SK-N-SH treated with all-trans-retinoic acid at 6 μM for 48 hours (cell line): ENCODE measurements around the gene CCL25.
"Not testable (repeated sequence)": the region's sequence is repeated elsewhere in the genome, so short reads cannot be mapped to it uniquely, and the experiment has no call there.

Source experiments
- ATAC-seq: fragments of 200-7000 bp; cut with Tn5 transposase; 3 replicates; pipeline ENCODE4 v1.9.1; 2020; ENCODE audit warnings: mild to moderate bottlenecking, moderate library complexity
- ARNTL ChIP-seq: fragments of 450-650 bp; formaldehyde crosslinking; IDR thresholded peaks from 2 replicates; pipeline ENCODE4 v1.5.0; 2020; ENCODE audit warnings: low read depth, mild to moderate bottlenecking, moderate library complexity, borderline replicate concordance
- BACH2 ChIP-seq: fragments of 250-450 bp; sonication (Bioruptor Pico); IDR thresholded peaks from 2 replicates; pipeline ENCODE4 v1.9.0; 2021; ENCODE audit warnings: mild to moderate bottlenecking, borderline replicate concordance
- CSDC2 ChIP-seq: fragments of 250-450 bp; sonication (Bioruptor Pico); IDR thresholded peaks from 2 replicates; pipeline ENCODE4 v1.5.0; 2020; ENCODE audit warnings: mild to moderate bottlenecking, moderate library complexity
- CSRNP3 ChIP-seq: fragments of 250-450 bp; sonication (Bioruptor Pico); IDR thresholded peaks from 2 replicates; pipeline ENCODE4 v1.5.1; 2021; ENCODE audit warnings: mild to moderate bottlenecking, moderate library complexity
- ESRRG ChIP-seq: fragments of 250-450 bp; sonication (Bioruptor Pico); IDR thresholded peaks from 2 replicates; pipeline ENCODE4 v1.6.1; 2021; ENCODE audit warnings: mild to moderate bottlenecking
- GLIS3 ChIP-seq: fragments of 250-450 bp; sonication (Bioruptor Pico); IDR thresholded peaks from 2 replicates; pipeline ENCODE4 v1.5.0; 2020; ENCODE audit warnings: mild to moderate bottlenecking, moderate library complexity
- ISL1 ChIP-seq: fragments of 250-450 bp; sonication (Bioruptor Pico); IDR thresholded peaks from 2 replicates; pipeline ENCODE4 v2.1.2; 2022; ENCODE audit warnings: mild to moderate bottlenecking, moderate library complexity
- OSR1 ChIP-seq: fragments of 250-450 bp; sonication (Bioruptor Pico); IDR thresholded peaks from 2 replicates; pipeline ENCODE4 v1.8.0; 2022; ENCODE audit warnings: moderate library complexity, mild to moderate bottlenecking, inconsistent platforms
- POU6F1 ChIP-seq: fragments of 250-450 bp; sonication (Bioruptor Pico); IDR thresholded peaks from 2 replicates; pipeline ENCODE4 v1.8.0; 2021; ENCODE audit warnings: low read depth, mild to moderate bottlenecking, moderate library complexity, borderline replicate concordance
- RARB ChIP-seq: fragments of 250-450 bp; sonication (Bioruptor Pico); IDR thresholded peaks from 2 replicates; pipeline ENCODE4 v1.8.0; 2021; ENCODE audit warnings: mild to moderate bottlenecking, moderate library complexity
- TCF4 ChIP-seq: fragments of 250-450 bp; sonication (Bioruptor Pico); IDR thresholded peaks from 2 replicates; pipeline ENCODE4 v1.8.0; 2021; ENCODE audit warnings: mild to moderate bottlenecking, moderate library complexity, borderline replicate concordance
- TOX ChIP-seq: fragments of 250-450 bp; sonication (Bioruptor Pico); IDR thresholded peaks from 2 replicates; pipeline ENCODE4 v1.8.0; 2021; ENCODE audit warnings: mild to moderate bottlenecking, moderate library complexity, borderline replicate concordance
- ZC3H10 ChIP-seq: fragments of 250-450 bp; sonication (Bioruptor Pico); IDR thresholded peaks from 2 replicates; pipeline ENCODE4 v1.5.1; 2021; ENCODE audit warnings: mild to moderate bottlenecking, moderate library complexity
- ZFP3 ChIP-seq: fragments of 250-450 bp; sonication (Bioruptor Pico); IDR thresholded peaks from 2 replicates; pipeline ENCODE4 v1.5.0; 2020; ENCODE audit warnings: mild to moderate bottlenecking, moderate library complexity
- ZFP30 ChIP-seq: fragments of 450-650 bp; formaldehyde crosslinking; IDR thresholded peaks from 2 replicates; pipeline ENCODE4 v1.5.0; 2022; ENCODE audit warnings: mild to moderate bottlenecking, moderate library complexity
- ZNF565 ChIP-seq: fragments of 450-650 bp; formaldehyde crosslinking; conservative IDR thresholded peaks from 2 replicates; pipeline ENCODE4 v1.5.0; 2020; ENCODE audit warnings: low read depth, mild to moderate bottlenecking, moderate library complexity
- ZNF8 ChIP-seq: fragments of 450-650 bp; formaldehyde crosslinking; IDR thresholded peaks from 2 replicates; pipeline ENCODE4 v1.5.0; 2020; ENCODE audit warnings: mild to moderate bottlenecking, moderate library complexity
- TF ChIP-seq, protein P1 (sequence below): fragments of 250-450 bp; sonication (Bioruptor Pico); IDR thresholded peaks from 2 replicates; pipeline ENCODE4 v1.5.0; 2020; ENCODE audit warnings: mild to moderate bottlenecking, moderate library complexity

The CCL25 gene

GRCh38 chr19:8097681-8098567, 45.4 kb downstream of the CCL25 start:
- TF ChIP-seq ZFP3 (CRISPR knock-in tag), result no peak
- no peak for TF ChIP-seq OSR1
- TF ChIP-seq ZC3H10 (CRISPR knock-in tag), result no peak
- ATAC-seq, result no peak

DNA sequence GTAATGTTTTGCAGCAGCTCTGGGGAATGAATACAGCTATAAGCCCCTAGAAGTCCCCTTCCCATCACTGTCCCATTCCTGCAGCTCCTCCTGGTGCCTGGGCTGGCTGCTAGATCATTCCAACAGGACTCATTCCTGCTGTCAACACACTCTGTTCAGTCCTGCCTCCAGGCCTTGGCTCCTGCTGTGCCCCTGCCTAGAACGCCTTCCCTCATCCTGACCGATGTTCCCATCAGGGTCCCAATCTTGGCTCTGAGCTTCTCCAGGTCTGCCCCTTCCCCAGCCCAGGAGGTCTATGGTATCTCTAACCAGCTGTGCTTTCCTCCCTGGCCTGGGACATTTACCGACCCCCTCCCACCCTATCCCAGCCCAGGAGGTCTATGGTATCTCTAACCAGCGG, 48.8 kb downstream of the CCL25 start:
- no peak for TF ChIP-seq CSDC2
- TF ChIP-seq ISL1, result no peak
- TF ChIP-seq ZNF8 (CRISPR knock-in tag), result no peak
- no peak for TF ChIP-seq ARNTL (CRISPR knock-in tag)
- TF ChIP-seq CSRNP3 (CRISPR knock-in tag), result no peak
- TF ChIP-seq, all 23 proteins: peak for 0
- no peak for ATAC-seq

DNA sequence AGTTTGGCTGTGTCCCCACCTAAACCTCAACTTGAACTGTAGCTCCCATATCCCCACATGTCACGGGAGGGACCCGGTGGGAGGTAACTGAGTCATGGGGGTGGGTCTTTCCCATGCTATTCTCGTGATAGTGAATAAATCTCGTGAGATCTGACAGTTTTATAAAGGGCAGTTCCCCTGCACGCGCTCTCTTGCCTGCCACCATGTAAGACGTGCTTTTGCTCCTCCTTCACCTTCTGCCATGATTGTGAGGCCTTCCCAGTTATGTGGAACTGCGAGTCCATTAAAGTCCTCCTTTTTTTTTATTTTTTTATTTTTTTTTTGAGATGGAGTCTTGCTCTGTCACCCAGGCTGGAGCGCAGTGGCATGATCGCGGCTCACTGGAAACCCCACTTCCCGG, 49.4 kb downstream of the CCL25 start:
- not testable (repeated sequence) for ATAC-seq

DNA sequence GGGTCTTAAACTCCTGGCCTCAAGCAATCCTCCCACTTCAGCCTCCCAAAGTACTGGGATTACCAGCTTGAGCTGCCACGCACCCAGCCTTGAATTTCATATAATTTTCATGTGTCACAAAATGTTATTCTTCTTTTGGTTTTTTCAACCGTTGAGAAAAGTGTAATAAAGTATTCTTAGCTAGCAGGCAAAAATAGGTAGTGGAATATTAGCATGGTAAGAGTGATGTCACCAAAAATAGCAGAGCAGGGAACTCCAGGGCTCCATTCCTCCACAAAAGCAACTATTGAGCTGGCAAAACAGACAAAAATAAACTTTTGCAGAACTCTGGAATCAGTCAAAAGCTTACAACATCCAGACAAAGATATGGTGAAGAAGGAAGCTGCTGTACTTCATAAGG, 52.9 kb downstream of the CCL25 start:
- TF ChIP-seq RARB, result no peak
- no peak for TF ChIP-seq TCF4
- no peak for TF ChIP-seq GLIS3
- TF ChIP-seq ZNF565 (CRISPR knock-in tag), result no peak
- TF ChIP-seq POU6F1 (CRISPR knock-in tag), result no peak
- TF ChIP-seq, protein P1, sequence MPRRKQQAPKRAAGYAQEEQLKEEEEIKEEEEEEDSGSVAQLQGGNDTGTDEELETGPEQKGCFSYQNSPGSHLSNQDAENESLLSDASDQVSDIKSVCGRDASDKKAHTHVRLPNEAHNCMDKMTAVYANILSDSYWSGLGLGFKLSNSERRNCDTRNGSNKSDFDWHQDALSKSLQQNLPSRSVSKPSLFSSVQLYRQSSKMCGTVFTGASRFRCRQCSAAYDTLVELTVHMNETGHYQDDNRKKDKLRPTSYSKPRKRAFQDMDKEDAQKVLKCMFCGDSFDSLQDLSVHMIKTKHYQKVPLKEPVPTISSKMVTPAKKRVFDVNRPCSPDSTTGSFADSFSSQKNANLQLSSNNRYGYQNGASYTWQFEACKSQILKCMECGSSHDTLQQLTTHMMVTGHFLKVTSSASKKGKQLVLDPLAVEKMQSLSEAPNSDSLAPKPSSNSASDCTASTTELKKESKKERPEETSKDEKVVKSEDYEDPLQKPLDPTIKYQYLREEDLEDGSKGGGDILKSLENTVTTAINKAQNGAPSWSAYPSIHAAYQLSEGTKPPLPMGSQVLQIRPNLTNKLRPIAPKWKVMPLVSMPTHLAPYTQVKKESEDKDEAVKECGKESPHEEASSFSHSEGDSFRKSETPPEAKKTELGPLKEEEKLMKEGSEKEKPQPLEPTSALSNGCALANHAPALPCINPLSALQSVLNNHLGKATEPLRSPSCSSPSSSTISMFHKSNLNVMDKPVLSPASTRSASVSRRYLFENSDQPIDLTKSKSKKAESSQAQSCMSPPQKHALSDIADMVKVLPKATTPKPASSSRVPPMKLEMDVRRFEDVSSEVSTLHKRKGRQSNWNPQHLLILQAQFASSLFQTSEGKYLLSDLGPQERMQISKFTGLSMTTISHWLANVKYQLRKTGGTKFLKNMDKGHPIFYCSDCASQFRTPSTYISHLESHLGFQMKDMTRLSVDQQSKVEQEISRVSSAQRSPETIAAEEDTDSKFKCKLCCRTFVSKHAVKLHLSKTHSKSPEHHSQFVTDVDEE, result no peak
- no peak for ATAC-seq

GRCh38 chr19:8107301-8107903, 54.8 kb downstream of the CCL25 start:
- TF ChIP-seq ZFP30 (CRISPR knock-in tag), result no peak
- TF ChIP-seq ZFP3 (CRISPR knock-in tag), result no peak
- TF ChIP-seq TOX, result no peak
- TF ChIP-seq ZNF565 (CRISPR knock-in tag), result no peak
- TF ChIP-seq OSR1, result no peak
- TF ChIP-seq, protein P1, result no peak
- TF ChIP-seq POU6F1 (CRISPR knock-in tag), result no peak
- no peak for TF ChIP-seq ZNF8 (CRISPR knock-in tag)
- TF ChIP-seq ISL1, result no peak
- no peak for TF ChIP-seq ESRRG (CRISPR knock-in tag)
- no peak for TF ChIP-seq BACH2 (CRISPR knock-in tag)
- no peak for ATAC-seq
